Measurements from ENCODE around the gene C3orf22. TPM values are rescaled to one million over a fixed set of nuclear protein-coding genes. Genes with fewer than 3 reads are reported as not detected.

Gene C3orf22
- total RNA-seq, 2 experiments from 2014 or later: not detected

- H3K9me3 Mint-ChIP-seq: no peaks in the 10 kb centered on the region
- H3K36me3 Mint-ChIP-seq: no peaks in the 10 kb centered on the region
- no peaks in the 10 kb centered on the region for H3K4me1 Mint-ChIP-seq
- no peak for DNase-seq
- no peak overlapping the region for H3K4me3 Mint-ChIP-seq
- H3K27ac Mint-ChIP-seq: no peak overlapping the region
- H3K27me3 Mint-ChIP-seq: no peaks in the 10 kb centered on the region
These were observed 50.8 kb downstream of the C3orf22 start for GRCh38 chr3:126507886-126508285.

- Mint-ChIP-seq H3K9me3 (no peaks in the 10 kb centered on the region), H3K27ac (no peak overlapping the region), H3K27me3 (no peaks in the 10 kb centered on the region), H3K4me3 (no peak overlapping the region), H3K4me1 (no peaks in the 10 kb centered on the region), H3K36me3 (no peaks in the 10 kb centered on the region)
- no peak for DNase-seq
These were observed 55.0 kb downstream of the C3orf22 start for GRCh38 chr3:126503701-126504100.

GRCh38 chr3:126502656-126503055, 56.1 kb downstream of the C3orf22 start:
- Mint-ChIP-seq H3K27me3 (no peaks in the 10 kb centered on the region), H3K4me1 (no peaks in the 10 kb centered on the region), H3K27ac (no peak overlapping the region), H3K36me3 (no peaks in the 10 kb centered on the region), H3K9me3 (no peaks in the 10 kb centered on the region), H3K4me3 (no peak overlapping the region)
- no peak for DNase-seq

- Mint-ChIP-seq H3K9me3 (no peaks in the 10 kb centered on the region), H3K36me3 (no peaks in the 10 kb centered on the region), H3K4me1 (no peaks in the 10 kb centered on the region), H3K4me3 (no peak overlapping the region), H3K27ac (no peak overlapping the region), H3K27me3 (no peaks in the 10 kb centered on the region)
- DNase-seq: no peak
These were observed 57.0 kb downstream of the C3orf22 start for GRCh38 chr3:126501736-126502135.

GRCh38 chr3:126501054-126501453, 57.7 kb downstream of the C3orf22 start:
- Mint-ChIP-seq H3K4me3 (no peak overlapping the region), H3K9me3 (no peaks in the 10 kb centered on the region), H3K4me1 (no peaks in the 10 kb centered on the region), H3K36me3 (no peaks in the 10 kb centered on the region), H3K27ac (no peak overlapping the region), H3K27me3 (no peaks in the 10 kb centered on the region)
- no peak for DNase-seq

GRCh38 chr3:126500016-126500415, 58.7 kb downstream of the C3orf22 start:
- H3K27me3 Mint-ChIP-seq: no peaks in the 10 kb centered on the region
- no peaks in the 10 kb centered on the region for H3K36me3 Mint-ChIP-seq
- no peak overlapping the region for H3K27ac Mint-ChIP-seq
- no peak for DNase-seq
- H3K4me3 Mint-ChIP-seq: no peak overlapping the region
- no peaks in the 10 kb centered on the region for H3K9me3 Mint-ChIP-seq
- H3K4me1 Mint-ChIP-seq: no peaks in the 10 kb centered on the region

Other genes starting within 250 kb of the C3orf22 start
- under 1 TPM; 0.41 to 0.42 TPM for gene KLF15, start 201.5 kb downstream of the C3orf22 start, total RNA-seq
- not detected for gene CFAP100, start 164.0 kb downstream of the C3orf22 start, total RNA-seq
- 10 to 100 TPM; 18.7 to 19.3 TPM for gene ZXDC, start 83.0 kb downstream of the C3orf22 start, total RNA-seq
- gene UROC1, start 41.2 kb downstream of the C3orf22 start, total RNA-seq: not detected
- gene CHST13, start 34.8 kb downstream of the C3orf22 start, total RNA-seq: not detected
- 1 to 10 TPM; 3.8 to 4.1 TPM for gene TXNRD3, start 96.2 kb upstream of the C3orf22 start, total RNA-seq
- 10 to 100 TPM; 15.0 to 16.2 TPM for gene CHCHD6, start 145.3 kb upstream of the C3orf22 start, total RNA-seq